ENCODE results near the gene TRIM10.

The TRIM10 gene

GRCh38 chr6:30188541-30188940, 27.5 kb upstream of the TRIM10 start:
- no peak for DNase-seq (ENCODE audit: extremely low read depth, low read depth)
- TF ChIP-seq CTCF (IDR thresholded peaks at IDR 0.05; ENCODE audit: low read depth, low read length) = no peak

GRCh38 chr6:30185846-30186484, 25.0 kb upstream of the TRIM10 start:
- no peak for DNase-seq (ENCODE audit: extremely low read depth, low read depth)
- TF ChIP-seq CTCF (IDR thresholded peaks at IDR 0.05; ENCODE audit: low read depth, low read length) = no peak

GRCh38 chr6:30184417-30185031, 23.5 kb upstream of the TRIM10 start:
- no peak for DNase-seq (ENCODE audit: extremely low read depth, low read depth)
- no peak for TF ChIP-seq CTCF (IDR thresholded peaks at IDR 0.05; ENCODE audit: low read depth, low read length)

- DNase-seq (ENCODE audit: extremely low read depth, low read depth) = no peak
These were observed 19.1 kb upstream of the TRIM10 start for GRCh38 chr6:30180145-30180544.

GRCh38 chr6:30178837-30179236, 17.8 kb upstream of the TRIM10 start:
- no peak for TF ChIP-seq CTCF (IDR thresholded peaks at IDR 0.05; ENCODE audit: low read depth, low read length)
- DNase-seq (ENCODE audit: extremely low read depth, low read depth) = no peak

More at GRCh38 chr6:30180145-30180544, 19.1 kb upstream of the TRIM10 start:
- no peak for TF ChIP-seq CTCF (IDR thresholded peaks at IDR 0.05; ENCODE audit: low read depth, low read length)

GRCh38 chr6:30175765-30176164, 14.8 kb upstream of the TRIM10 start:
- no peak for TF ChIP-seq CTCF (IDR thresholded peaks at IDR 0.05; ENCODE audit: low read depth, low read length)

GRCh38 chr6:30172681-30173080, 11.7 kb upstream of the TRIM10 start:
- no peak for TF ChIP-seq CTCF (IDR thresholded peaks at IDR 0.05; ENCODE audit: low read depth, low read length)
- no peak for DNase-seq (ENCODE audit: extremely low read depth, low read depth)

More at GRCh38 chr6:30175765-30176164, 14.8 kb upstream of the TRIM10 start:
- no peak for DNase-seq (ENCODE audit: extremely low read depth, low read depth)

Measured in AG09319 (cell line).